NCI-H1105 treated with DMSO at 0.1 percent for 48 hours (cell line): ENCODE measurements around the gene KIF13A.
"Not testable (repeated sequence)": the region's sequence is repeated elsewhere in the genome, so short reads cannot be mapped to it uniquely, and the experiment has no call there.

Experiments used
- DNase-seq: peaks from one replicate; lab custom pipeline; 2025; lab: John Stamatoyannopoulos, UW

Gene KIF13A

GRCh38 chr6:17870300-17871188 lies 116.9 kb downstream of the KIF13A start:
- no peak for DNase-seq

DNA sequence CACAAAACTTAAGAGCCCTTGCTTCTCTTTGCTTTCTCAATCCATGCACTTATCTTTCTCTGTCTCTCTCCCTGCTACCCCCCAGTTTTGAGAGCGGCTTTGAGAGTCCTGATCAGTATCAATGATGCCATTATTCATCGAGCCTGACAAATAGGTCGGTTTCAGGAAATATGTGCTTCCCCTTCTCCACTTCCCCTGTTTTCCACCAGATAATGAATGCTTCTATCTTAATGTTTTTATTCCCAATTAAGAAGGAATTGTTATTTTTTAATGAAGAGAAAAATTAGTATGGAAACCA lies 117.7 kb downstream of the KIF13A start:
- DNase-seq = no peak

GRCh38 chr6:17869010-17869752 lies 118.3 kb downstream of the KIF13A start:
- DNase-seq = no peak

DNA sequence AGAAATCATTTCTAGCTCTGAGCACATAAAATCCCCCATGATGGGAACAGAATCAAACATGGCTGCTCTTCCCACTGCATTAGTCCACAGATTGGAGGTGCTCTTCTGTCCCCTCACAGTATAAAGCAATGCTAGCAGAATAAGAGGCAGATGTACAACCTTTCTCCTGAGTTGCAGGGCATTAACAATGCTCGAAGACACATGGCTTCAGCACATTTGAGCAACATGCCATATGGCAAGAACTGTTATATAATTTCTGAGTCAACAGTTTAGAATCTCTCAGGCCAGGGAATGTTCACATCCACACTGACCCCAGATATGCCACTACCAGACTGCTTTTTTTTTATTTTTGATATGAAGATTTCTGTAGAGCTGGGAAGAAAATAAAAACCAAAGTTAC lies 119.6 kb downstream of the KIF13A start:
- no peak for DNase-seq

- no peak for DNase-seq
These were observed 120.5 kb downstream of the KIF13A start for GRCh38 chr6:17866876-17867444.

DNA sequence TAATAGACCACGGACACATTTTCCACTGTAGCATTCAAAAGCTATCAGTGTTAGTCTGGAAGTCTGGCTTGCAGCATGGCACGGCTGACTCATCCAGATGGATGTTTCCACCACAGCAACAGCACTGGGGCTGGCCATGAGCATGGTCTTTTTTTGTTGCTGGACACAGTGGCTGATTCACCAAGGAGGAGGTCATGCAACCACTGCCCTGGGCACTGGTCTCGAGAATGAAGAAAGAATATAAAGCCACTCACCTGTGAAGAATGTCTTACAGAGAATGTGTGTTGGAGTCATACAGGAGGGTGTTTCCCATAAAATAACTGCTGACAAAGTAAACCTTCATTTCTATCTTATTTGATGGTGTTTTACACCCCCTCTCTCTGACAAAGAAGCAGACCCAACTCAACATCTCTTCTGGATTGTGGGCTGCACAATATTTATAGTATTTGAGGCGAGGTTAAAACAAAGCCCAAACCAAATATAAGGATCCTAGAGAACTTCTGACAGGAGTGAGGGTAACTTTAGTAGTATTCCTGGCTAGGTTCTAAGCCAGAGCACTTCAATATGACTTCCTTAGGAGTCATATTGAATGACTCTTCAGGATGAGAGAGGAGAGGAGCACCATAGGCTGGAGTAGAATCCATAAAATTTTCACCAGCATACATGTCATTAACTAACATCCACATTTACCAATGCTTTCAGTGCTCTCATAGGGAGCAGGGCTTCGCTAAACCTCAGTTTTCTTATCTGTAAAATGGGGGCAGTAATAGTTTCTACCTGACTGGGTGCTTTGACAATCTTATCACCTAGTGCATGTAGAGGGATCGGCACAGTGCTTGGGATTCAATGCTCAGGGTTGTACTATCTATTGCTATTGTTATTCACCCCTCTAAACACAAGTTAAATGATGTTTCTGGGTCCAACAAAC lies 121.4 kb downstream of the KIF13A start:
- DNase-seq = no peak

GRCh38 chr6:17865243-17865642 lies 122.2 kb downstream of the KIF13A start:
- peak; percentile 90 for DNase-seq

DNA sequence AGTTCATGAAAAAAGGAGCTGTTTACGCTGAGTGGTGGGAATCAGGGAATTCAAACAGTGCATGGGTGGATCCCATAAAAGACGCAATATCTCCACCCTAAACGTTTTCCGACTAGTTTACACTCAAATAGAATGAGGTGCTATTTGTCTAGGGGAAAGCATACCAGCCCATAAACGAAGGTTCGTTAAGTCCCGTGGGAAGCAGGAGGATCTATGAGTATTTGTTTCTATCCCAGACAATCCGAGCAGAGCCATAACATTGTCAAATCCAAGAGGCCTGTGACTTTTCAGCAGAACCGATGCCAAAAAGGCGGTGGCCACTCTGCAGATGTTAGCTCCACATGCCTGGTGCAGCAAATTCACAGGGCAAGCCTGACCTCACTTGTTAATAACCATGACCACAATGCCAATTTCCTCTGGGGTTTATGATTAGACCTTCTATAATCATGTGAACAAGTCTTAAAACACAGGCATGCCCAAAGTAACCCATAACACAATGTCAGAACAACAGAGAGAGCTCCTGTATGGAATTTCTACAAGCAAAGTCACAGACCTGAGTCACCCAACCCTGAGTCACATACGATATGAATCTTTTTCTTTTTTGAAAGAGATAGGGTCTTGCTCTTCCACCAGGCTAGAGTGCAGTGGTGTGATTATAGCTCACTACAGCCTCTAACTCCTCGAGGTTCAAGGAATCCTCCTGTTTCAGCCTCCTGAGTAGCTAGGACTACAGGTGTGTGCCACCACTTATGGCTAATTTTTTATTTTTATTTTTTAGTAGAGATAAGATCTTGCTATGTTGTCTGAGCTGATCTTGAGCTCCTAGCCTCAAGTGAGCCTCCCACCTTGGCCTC lies 123.3 kb downstream of the KIF13A start:
- DNase-seq = no peak

DNA sequence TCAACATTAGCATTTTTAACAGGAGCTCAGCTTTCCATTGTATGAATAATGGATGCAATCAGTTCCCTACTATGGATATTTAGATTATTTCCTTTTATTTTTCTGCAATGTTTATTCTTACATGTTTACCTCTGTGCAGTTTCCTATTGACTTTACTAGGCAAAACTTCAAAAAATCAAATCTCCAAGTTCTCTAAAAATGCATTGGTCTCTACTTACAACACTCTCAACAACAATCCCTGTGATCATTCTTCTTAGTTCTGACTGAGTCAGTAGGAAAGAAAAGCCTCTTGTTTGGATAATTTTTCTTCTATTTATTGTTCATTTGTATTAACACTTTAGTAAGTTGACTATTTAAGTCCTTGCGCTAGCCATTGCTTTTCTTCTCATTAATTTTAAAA lies 126.1 kb downstream of the KIF13A start:
- DNase-seq = no peak

DNA sequence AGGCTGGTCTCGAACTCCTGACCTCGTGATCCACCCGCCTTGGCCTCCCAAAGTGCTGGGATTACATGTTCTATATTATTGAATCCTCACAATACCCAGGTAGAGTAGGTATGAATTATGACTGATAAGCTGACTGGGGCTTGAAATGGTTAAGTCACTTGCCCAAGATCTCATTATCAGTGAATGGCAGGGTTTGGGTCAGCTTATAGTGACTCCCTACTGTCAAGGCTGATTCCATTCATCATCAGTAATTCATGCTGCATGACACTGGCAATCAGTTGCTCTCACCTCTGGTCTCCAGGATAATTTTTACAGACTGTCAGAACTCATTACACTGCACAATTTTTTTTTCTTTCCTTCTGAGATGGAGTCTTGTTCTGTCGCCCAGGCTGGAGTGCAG lies 127.6 kb downstream of the KIF13A start:
- no peak for DNase-seq

DNA sequence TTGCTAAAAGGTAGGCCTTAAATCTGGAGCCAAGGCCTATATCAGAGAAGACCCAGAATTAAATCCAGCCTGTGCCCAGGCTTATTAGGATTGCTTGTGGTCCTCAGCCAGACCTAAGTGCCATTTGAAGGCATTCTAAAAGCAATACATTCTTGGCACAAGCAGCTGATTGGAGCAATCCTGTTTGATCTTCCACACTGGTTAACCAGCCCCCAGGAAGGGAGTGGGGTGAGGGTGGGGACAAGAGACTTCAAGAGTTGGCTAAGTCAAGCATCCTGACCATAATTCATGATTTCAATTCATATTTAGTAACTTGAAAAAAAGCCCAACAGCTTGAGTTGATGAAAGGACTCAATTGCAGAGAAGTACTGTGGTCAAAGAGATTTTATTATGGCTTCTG lies 128.9 kb downstream of the KIF13A start:
- DNase-seq = no peak

GRCh38 chr6:17857188-17857587 lies 130.2 kb downstream of the KIF13A start:
- not testable (repeated sequence) for DNase-seq

GRCh38 chr6:17856306-17856705 lies 131.1 kb downstream of the KIF13A start:
- no peak for DNase-seq

- DNase-seq = no peak
These were observed 132.1 kb downstream of the KIF13A start for GRCh38 chr6:17855381-17855780.

GRCh38 chr6:17853533-17853932 lies 133.9 kb downstream of the KIF13A start:
- DNase-seq = no peak

DNA sequence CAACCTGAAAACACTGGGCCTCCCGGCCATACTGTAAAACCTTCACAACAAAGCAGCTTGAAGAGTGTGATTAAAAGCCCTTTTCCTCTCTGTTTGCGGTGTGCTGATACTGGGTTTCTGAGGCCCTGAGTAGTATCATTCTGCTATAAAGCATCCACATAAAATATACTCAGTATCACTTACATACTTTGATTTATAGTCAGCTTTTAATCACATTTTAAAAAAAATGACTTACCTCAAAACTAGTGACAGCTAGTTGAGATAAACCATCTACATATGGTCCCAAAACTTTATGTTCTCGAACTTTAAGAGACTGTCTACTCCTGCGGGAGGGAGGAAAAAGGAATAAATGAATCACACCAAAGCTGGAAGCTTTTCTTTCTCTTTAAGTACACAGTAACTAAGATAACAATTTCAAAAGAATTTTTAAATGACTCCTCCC lies 135.7 kb downstream of the KIF13A start:
- DNase-seq = no peak

- DNase-seq = no peak
These were observed 136.3 kb downstream of the KIF13A start for GRCh38 chr6:17851001-17851719.

GRCh38 chr6:17850281-17850680 lies 137.2 kb downstream of the KIF13A start:
- no peak for DNase-seq

DNA sequence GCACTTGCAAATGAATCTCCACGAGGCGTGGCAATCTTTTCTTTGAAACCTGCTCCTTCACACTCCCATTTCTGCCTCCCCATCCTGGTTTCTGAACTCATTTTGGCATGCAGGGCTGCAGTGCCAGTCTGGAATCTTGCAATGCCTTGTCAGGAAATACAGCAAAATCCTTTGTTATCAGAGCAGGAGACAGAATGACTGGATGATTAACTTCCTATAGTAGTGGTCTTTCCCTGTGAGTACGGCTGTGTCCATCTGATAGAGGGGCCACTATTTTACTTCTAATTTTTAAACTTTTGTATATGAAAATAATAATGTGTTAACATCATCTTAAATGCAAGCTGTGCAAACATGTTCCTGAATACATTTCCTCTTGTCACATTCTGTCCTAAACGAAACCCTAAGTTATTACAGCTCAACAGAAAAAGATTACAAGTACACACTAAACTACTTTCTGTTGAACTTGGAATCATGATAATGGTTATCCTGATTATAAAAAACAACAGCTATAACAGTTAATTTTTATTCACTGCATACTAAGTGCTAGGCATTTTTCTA lies 140.2 kb downstream of the KIF13A start:
- DNase-seq = no peak

DNA sequence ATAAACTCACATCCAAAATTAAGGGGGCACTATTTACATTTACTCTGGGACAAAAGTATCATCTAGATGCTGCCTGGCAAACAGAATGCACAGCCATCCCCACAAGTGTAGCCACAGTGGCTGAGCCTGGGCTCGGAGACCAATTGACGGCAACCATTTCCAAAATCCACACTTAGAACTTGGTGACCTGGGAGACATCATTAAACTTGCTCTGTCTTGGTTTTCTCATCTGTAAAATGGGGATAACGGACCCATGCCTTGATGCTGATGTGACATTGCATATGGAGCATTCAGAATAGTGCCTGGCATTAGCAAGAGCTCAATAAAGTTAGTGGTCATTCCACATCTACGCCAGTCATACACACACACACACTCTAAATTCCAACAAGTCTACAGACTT lies 140.7 kb downstream of the KIF13A start:
- DNase-seq = no peak
